Stomach (tissue), 4 donors: ENCODE data around the gene INTS7.

ENCODE experiments used
- EP300 ChIP-seq: sonication (generic); formaldehyde crosslinking; IDR thresholded peaks from one replicate; pipeline ENCODE4 v1.6.1; 2017; ENCODE audit warnings: antibody characterized with exemption
- POLR2A ChIP-seq, 4 donors: fragments of 450-650 bp; IDR thresholded peaks; one replicate each; pipeline ENCODE4 v1.6.1; 2016; ENCODE audit warnings: antibody characterized with exemption in 4 of 4, control low read depth in 2 of 4, mild to moderate bottlenecking in 1 of 4, moderate library complexity in 1 of 4
- TF ChIP-seq, protein P1 (sequence below), 7 experiments: fragments of 450-650 bp in 4 of 7; fragments of 200-600 bp in 3 of 7; sonication (generic) in 3 of 7; IDR thresholded peaks; one replicate each; pipeline ENCODE4 v1.5.1; 2016 to 2019; ENCODE audit warnings: antibody characterized with exemption in 7 of 7, control low read depth in 2 of 7, mild to moderate bottlenecking in 1 of 7

- TF ChIP-seq, protein P1, sequence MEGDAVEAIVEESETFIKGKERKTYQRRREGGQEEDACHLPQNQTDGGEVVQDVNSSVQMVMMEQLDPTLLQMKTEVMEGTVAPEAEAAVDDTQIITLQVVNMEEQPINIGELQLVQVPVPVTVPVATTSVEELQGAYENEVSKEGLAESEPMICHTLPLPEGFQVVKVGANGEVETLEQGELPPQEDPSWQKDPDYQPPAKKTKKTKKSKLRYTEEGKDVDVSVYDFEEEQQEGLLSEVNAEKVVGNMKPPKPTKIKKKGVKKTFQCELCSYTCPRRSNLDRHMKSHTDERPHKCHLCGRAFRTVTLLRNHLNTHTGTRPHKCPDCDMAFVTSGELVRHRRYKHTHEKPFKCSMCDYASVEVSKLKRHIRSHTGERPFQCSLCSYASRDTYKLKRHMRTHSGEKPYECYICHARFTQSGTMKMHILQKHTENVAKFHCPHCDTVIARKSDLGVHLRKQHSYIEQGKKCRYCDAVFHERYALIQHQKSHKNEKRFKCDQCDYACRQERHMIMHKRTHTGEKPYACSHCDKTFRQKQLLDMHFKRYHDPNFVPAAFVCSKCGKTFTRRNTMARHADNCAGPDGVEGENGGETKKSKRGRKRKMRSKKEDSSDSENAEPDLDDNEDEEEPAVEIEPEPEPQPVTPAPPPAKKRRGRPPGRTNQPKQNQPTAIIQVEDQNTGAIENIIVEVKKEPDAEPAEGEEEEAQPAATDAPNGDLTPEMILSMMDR (IDR thresholded peaks at IDR 0.05): no peak
- TF ChIP-seq POLR2A (IDR thresholded peaks at IDR 0.05) (no peak), EP300 (no peak)
These were observed 92.8 kb downstream of the INTS7 start for GRCh38 chr1:211942583-211942982.
